ENCODE measurements around the gene SRD5A1.

SRD5A1 gene

GRCh38 chr5:6683241-6683640, 50.0 kb downstream of the SRD5A1 start:
- no peak for TF ChIP-seq CTCF (IDR thresholded peaks at IDR 0.05; ENCODE audit: insufficient read depth, low read length, missing control alignments)
- POLR2A ChIA-PET, result no interaction called here
- no peak overlapping the region for H3K4me3 ChIP-seq (ENCODE audit: low read depth, low read length)
- CTCF ChIA-PET, result interaction anchor here (1.5 kb wide), 1 partner anchor 50 kb away, joined by 3 read pairs; the partner anchor contains the start of genes NSUN2 and SRD5A1
- no peak for DNase-seq (ENCODE audit: low read depth, low spot score)

GRCh38 chr5:6684075-6684474, 50.8 kb downstream of the SRD5A1 start:
- TF ChIP-seq CTCF (IDR thresholded peaks at IDR 0.05; ENCODE audit: insufficient read depth, low read length, missing control alignments), result no peak
- no peak for DNase-seq (ENCODE audit: low read depth, low spot score)
- ChIA-PET CTCF (interaction anchor here (1.5 kb wide), 1 partner anchor 51 kb away, joined by 3 read pairs; the partner anchor contains the start of genes NSUN2 and SRD5A1), POLR2A (no interaction called here)
- H3K4me3 ChIP-seq (ENCODE audit: low read depth, low read length), result no peak overlapping the region

GRCh38 chr5:6686501-6686900, 53.3 kb downstream of the SRD5A1 start:
- TF ChIP-seq CTCF (IDR thresholded peaks at IDR 0.05; ENCODE audit: insufficient read depth, low read length, missing control alignments), result no peak
- POLR2A ChIA-PET, result no interaction called here
- no peak for DNase-seq (ENCODE audit: low read depth, low spot score)
- CTCF ChIA-PET, result no interaction called here
- H3K4me3 ChIP-seq (ENCODE audit: low read depth, low read length), result no peak overlapping the region

GRCh38 chr5:6686915-6687409, 53.7 kb downstream of the SRD5A1 start:
- CTCF ChIA-PET, result no interaction called here
- DNase-seq (ENCODE audit: low read depth, low spot score), result no peak

GRCh38 chr5:6687505-6687904, 54.3 kb downstream of the SRD5A1 start:
- no peak overlapping the region for H3K4me3 ChIP-seq (ENCODE audit: low read depth, low read length)
- no peak for DNase-seq (ENCODE audit: low read depth, low spot score)
- POLR2A ChIA-PET, result no interaction called here
- CTCF ChIA-PET, result no interaction called here
- TF ChIP-seq CTCF (IDR thresholded peaks at IDR 0.05; ENCODE audit: insufficient read depth, low read length, missing control alignments), result no peak

More at GRCh38 chr5:6686915-6687409, 53.7 kb downstream of the SRD5A1 start:
- POLR2A ChIA-PET, result no interaction called here
- TF ChIP-seq CTCF (IDR thresholded peaks at IDR 0.05; ENCODE audit: insufficient read depth, low read length, missing control alignments), result no peak
- peak overlapping the region; percentile 46 for H3K4me3 ChIP-seq (ENCODE audit: low read depth, low read length)

GRCh38 chr5:6692906-6693305, 59.7 kb downstream of the SRD5A1 start:
- H3K4me3 ChIP-seq (ENCODE audit: low read depth, low read length), result no peak overlapping the region
- CTCF ChIA-PET, result no interaction called here
- DNase-seq (ENCODE audit: low read depth, low spot score), result no peak
- POLR2A ChIA-PET, result no interaction called here
- TF ChIP-seq CTCF (IDR thresholded peaks at IDR 0.05; ENCODE audit: insufficient read depth, low read length, missing control alignments), result no peak
